Measurements from ENCODE around the gene SULT1C3.
"Not testable (repeated sequence)": the region's sequence is repeated elsewhere in the genome, so short reads cannot be mapped to it uniquely, and the experiment has no call there.

The SULT1C3 gene

DNA sequence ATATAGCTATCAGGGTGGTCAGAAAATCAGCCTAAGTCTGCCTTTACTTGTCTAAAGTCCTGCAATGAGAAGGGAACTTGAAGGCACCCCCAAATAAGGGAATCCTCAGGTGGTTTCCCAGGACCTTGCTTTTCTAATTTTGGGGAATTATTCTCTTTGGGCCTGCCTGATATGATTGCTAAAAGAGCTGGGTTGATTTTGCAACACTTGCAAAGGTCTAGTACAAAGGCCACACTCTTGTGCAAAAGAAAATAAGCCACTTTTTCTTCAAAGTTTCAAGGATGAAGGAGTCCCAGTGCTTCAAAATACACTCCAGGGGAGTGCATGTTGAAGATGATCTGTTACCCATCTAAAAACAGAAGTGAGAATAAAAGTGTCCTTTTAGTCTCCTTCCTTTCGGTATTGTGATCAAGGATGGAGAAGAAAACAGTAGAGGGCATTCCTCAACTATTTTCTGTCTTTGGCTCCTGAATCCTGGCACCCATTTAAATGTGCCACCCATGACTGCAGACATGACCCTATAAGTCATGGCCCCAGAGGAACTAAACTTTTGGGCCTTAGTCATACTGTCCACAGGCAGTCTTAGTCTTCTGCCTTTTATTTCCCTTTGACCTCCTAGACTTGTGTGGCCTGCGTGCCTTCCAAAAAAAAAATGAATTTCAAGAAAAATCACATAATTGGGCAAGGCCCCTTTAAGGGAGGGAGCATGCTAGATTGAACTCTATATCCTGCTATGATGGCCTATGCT, 5.1 kb downstream of the SULT1C3 start:
- no peak for DNase-seq (ENCODE audit: low read depth)

DNA sequence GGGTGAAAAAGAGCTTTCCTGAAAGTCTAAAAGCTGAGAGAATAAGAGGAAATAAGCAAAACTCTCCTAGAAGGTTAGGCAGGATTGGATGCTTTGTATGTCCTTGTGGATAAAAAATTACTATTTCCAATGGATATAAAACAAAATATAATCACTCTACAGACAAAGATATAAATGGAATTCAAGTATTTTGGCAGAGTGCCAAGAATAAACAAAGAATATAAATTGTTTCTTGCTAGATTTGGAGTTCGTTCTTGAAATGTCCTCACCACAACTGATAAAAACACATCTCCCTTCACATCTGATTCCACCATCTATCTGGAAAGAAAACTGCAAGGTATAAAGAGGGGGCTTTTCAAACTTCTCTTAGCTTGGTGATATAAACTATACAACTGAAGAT, 13.3 kb downstream of the SULT1C3 start:
- no peak for DNase-seq (ENCODE audit: low read depth)

DNA sequence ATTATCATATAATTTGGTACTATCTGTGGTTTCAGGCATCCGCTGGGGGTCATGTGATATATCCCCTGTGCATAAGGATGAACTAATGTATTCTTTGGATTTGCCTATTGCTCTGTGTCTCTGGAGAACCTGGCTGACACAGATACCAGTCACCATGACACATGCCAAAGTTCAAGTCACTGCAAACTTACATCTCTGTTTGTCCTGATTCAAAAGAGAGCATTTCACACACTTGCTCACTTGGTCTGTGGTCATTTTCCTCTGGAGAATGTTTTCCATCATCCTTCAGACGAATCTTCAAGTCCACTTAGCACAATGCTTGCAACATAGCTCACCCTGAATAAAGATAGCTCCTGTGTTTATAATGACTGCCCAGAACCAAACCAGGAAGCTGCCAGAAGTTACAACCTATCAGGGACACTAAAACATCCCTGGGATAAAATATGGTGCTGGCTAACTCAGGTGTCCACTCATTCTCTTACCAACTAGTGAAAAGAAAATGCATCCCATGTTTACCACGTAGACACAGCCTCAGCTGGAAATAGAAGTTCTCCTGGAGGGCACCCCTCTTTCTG, 18.1 kb downstream of the SULT1C3 start:
- no peak for DNase-seq (ENCODE audit: low read depth)

DNA sequence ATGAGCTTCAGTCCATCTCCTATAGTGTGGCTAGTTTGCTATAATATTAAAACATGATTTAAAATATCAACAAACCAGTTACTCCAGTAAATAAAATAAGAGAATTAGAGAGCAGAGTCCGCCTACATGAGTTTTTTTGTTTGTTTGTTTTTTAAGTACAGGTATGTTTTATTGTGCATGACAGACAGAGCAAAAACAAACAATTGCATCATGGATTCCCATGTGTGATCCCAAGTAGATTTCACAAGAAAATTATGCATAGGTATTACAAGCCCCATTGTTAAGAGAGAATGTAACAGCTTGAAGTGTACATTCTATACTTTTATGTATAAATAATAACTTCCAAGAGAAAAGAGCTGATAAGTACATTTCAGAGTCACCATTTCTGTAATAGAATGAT, 21.0 kb downstream of the SULT1C3 start:
- no peak for DNase-seq (ENCODE audit: low read depth)

DNA sequence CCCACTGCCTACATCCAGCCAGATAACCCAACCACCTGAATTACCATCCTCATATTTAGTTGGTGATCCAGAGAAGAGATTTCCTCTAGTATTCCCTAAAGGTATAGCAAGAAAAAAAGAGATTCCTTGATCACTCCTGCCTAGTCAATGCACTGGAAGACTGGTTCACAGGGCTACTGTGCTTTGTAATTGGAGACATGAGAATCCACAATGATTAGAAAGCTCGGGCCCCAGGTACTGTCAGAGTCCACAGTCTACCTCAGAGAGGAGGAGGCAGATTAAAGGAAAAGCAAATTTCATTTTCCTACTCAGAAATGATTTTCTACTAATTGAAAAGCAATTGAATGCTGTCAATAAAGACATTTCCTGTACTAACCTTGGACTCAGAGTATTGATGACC, 22.3 kb downstream of the SULT1C3 start:
- DNase-seq (ENCODE audit: low read depth): no peak

DNA sequence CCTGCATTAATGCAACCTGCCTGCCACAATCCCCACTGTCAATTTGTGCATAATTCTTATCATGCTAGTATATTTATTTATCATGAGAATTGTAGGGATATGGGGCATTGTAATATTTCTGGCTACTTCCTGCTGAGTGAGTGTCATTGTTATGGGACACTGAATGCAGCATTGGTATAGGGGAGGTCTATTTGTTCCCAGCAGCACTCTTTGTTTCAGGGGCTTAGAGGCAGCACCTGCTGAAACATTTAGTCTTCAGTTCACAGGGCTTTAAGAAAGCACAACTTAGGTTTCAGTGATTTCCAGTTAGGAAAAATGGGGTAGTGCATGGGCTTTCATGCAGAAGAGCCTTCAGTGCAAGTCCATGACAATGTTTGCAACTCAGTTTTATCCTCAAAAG, 23.6 kb downstream of the SULT1C3 start:
- DNase-seq (ENCODE audit: low read depth): no peak

DNA sequence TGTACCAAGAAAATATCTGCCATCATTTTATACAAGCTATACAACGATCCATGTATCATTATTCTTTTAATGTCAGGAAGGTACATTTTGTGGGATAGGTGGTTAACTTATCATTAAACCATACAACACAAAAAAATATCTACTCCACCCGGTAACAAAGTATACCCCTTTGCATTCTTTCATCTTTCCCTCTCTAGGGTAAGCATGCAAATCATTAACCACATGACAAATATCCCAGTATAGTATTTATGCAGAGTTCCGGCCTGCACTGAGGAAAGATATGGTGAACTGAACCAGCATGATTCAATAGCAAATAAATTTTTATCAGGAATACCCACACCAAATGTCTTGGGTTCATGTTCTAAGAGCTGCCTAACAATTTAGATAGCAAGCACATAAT, 26.4 kb downstream of the SULT1C3 start:
- no peak for DNase-seq (ENCODE audit: low read depth)

DNA sequence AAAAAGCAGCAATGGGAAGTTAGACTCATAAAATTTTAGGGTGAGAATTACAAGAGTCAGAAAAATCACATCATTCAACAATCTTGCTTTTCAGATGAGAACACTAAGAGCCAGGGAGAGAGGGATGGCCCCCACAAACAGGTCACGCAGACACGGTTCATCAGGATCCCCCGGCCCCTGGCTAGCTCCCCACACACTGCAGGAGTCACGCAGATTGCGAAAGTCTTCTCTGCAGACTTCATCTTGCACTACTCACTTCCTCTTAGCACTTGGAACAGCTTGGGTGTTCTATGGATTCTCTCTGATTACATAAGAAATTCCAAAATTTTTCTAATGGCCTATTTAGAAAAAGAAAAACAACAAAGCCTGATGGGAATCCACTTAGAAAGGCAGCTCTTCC, 27.3 kb downstream of the SULT1C3 start:
- no peak for DNase-seq (ENCODE audit: low read depth)

DNA sequence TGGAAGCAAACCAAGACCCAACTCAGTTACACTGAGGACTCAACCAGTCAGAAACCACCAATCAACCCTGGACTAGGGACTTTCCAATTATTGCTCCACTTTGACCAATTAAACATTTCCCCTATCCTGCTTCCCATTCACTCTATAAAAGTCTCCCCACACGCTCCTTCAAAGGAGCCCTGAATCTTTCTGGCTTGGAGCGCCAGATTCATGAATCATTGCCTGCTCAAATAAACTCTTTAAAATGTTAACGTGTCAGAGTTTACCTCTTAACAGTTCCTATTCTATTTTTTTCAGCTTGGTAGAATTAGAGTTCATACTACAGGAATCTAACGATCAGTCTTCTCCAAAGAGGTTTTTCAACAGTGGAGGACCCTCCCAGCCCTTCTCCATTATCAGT, 28.2 kb downstream of the SULT1C3 start:
- DNase-seq (ENCODE audit: low read depth): no peak

DNA sequence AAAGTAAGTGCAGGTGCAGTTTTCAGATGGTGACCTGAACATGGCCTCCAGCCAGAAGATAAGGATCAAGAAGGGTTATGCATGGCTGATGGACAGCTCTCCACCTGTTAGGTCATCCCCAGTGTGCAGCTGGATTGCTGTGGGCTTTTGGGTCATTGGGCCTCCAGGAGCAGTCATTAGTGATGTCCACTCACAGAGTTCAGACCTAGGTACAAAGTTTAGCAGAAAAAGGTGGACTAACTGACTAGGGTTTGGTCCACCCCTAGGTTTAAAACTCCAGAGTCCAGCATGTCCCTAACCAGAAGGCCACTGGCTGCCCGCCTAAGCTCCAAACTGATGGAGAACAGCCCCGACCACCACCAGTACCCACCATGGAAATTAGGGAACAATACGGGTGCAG, 30.6 kb downstream of the SULT1C3 start:
- DNase-seq (ENCODE audit: low read depth): no peak

DNA sequence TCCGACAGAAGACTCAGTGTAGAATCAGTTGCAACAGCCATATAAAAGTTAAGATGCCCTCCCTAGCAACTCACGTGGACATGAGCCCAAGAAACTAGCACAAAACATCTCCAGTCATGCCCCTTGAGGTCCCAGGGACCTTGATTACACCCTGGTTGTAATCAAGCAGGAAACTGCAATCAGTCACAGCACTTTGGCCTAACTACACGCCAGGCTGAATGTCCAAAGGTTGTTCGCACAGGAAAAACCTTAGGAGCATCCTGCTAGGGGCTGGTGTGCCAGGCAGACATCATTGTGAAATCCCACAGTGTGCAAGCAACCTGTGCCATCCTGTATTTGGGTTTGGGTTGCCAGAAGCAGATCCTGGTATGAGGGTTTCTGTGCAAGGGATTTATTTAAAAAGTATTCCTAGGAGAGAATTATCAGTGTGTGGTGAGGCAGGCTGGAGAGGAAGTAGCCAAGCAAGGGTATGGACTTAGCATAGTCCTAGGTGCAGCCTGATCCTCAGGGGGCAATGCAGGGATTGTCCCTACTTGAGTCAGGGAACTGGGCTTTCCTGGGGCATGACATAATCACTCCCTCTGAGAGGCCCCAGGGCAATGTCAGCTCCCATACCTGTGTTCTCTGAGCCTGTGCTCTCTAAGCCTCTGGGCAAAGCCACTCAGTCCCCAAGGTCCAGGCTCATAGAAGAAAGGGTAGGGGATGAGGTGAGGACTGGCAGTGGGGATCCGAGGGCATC, 31.2 kb downstream of the SULT1C3 start:
- no peak for DNase-seq (ENCODE audit: low read depth)

DNA sequence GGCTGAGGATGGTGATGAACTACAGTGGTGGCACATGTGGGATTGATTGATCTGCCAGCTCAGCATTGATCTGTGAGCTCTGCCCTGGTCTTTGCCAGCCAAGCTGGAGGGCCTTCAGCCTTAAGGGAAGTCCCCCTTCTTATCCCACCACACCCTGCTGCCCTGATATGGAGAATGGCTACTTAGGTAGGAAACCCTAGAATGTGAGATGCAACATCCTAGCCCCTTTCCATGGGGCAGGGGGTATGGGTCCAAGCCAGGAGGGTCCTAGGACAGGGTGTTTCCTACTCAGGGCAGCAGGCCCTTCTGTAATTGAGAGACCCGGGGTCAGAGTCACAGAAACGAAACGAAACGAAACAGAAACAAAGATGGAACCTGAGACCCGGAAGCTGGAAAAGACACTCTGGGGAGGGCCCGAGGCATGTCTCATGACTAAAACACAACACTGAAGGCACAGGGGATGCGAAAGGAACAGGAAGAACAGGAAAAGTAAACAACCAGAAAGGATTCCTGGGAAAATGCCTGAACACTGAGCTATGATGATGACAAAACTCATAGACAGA, 32.0 kb downstream of the SULT1C3 start:
- DNase-seq (ENCODE audit: low read depth): no peak

DNA sequence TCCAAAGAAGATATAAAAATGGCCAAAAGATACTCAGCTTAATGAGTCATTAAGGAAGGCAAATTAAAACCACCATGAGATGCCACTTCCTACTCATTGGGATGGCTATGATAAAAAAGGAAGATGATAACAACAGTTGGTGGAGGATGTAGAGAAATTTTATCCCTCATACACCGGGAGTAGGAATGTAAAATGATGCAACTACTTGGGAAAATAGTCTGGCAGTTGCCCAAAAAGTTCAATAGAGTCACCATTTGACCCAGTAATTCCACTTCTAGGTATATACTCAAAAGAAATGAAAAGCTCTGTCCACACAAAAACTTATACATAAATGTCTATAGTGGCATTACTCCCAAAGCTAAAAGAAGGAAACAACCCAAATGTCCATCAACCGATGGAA, 38.9 kb downstream of the SULT1C3 start:
- no peak for DNase-seq (ENCODE audit: low read depth)

DNA sequence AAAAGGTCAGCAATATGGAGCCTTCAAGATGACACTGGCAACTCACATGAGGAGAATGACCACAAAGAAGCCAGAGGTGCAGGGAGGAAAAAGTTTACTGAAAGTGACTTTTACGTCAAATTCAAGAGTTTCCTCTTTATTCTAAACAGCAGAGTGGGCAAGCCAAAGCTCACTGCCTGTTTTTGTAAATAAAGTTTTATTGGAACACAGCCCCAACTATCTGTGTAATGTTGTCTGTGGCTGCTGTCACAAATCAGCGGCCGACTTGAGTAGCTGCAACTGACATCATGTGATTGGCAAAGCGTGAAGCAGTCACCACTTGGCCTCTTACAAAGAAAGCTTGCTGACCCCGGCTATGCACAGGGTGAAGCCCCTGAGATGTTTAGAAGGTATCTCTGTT, 39.7 kb downstream of the SULT1C3 start:
- no peak for DNase-seq (ENCODE audit: low read depth)

DNA sequence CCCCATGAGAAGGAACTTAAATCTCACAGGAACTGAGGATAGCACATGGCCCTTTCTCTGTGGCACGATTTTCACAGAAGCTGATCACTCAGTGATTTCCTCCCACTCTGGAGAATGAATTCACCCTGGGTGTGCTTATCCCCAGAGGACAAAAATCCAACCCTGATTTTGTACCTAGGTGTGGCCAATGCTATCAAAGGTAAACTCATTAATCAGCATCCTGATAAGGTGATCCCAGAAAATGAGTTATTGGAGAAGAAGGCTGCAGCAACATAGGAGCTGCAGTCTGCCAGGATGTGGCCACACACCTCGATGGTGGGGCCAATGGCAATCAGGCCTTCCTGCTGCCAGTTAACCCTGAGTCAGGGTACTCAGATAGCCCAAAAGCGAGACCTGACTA, 40.7 kb downstream of the SULT1C3 start:
- DNase-seq (ENCODE audit: low read depth): no peak

DNA sequence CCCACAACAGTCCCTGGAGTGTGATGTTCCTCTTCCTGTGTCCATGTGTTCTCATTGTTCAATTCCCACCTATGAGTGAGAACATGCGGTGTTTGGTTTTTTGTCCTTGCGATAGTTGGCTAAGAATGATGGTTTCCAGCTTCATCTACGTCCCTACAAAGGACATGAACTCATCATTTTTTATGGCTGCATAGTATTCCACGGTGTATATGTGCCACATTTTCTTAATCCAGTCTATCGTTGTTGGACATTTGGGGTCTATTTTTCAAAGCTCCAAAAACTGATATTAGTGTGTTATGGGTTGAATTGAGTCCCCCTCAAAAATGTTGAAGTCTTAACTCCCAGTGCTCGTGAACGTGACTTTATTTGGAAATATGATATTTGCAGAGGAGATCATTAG, 44.8 kb downstream of the SULT1C3 start:
- not testable (repeated sequence) for DNase-seq (ENCODE audit: low read depth)

DNA sequence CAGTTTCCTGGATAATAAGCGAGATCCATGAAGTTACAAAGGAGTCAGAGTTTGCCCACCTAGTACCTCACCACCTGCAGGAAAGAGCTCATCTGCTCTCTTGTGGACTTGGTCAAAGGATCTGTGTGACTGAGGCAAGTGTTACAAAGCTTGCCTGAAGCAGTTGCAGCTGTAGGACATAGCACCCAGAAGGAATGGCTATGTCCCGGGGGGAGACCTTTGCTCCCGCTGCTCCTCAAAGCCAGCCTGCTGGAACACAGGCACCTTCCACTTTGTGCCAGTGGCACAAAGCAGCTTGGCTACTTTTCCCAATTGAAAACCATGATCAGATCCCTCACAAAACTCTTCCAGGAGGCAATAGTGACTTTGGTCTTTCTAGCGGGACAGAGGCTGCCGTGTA, 45.8 kb downstream of the SULT1C3 start:
- DNase-seq (ENCODE audit: low read depth): no peak

DNA sequence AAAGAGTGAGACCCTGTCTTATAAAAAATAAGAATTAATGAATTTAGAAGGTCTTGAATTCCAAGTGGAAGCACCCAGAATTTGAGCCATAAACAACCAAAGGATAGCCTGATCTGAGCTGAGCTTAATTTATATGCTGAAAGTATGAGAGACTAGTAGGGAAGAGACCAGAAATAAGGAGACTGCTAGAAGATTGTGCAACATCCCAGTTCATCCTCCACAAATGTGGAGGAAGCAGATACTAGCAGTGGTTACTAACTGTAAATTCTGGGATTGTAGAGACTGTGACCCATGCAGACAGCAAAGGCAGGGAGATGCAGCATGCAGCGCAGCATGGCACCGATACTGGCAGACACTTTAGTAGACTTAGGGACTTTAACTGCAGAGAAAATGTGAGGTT, 47.4 kb downstream of the SULT1C3 start:
- no peak for DNase-seq (ENCODE audit: low read depth)

DNA sequence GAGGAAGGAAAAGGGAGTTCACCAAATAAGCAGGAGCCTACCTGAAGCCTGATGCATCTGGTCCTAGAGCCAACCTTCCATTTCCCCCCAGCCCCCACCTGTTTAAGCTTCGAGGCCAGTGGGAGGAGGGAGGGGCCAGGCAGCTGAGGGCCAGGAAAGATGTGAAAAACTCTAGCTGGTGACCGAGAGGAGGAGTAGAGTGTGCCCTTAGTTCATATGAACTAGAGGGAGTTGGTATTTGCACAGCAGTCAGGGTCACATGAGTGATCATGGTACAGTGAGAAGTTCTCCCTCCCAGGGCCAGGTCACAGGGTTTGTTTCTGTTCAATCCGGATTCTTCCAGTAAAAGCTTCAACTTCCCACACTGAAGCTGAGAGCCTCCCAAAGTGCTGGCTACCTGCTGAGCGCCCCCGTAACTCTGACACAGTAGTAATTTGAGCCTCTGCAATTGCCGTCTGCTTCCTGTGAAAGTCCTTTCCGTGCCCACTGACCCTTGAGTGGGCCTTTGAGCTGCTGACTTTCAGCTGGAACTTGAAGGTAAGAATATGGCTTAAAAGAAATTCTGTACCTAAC, 48.9 kb downstream of the SULT1C3 start, which contains the start of gene SULT1C2:
Gene SULT1C2 (plus strand): TSS at position 362 of the 573 bp plus-strand sequence. CDS start 4,773 bp downstream, outside the sequence.
- DNase-seq (ENCODE audit: low read depth): no peak

DNA sequence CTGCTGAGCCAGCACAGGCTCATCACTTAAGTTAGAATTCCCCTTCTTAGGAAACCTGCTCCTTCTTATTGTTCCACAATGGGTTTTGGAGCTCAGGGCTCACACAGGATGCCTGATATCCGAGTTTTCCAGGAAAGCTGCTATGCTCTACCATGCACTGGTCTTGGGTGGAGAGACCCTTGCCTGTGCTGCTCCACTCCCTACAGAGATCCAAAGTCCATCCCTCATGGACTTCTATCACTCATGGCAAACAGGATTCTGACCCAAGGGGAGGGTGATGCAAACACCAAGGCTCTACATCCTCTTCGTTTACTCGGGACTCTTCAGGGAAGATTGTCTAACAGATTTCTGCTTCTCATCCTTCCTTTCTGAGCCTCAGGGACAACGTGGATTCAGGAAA, 54.1 kb downstream of the SULT1C3 start:
- DNase-seq (ENCODE audit: low read depth): no peak

DNA sequence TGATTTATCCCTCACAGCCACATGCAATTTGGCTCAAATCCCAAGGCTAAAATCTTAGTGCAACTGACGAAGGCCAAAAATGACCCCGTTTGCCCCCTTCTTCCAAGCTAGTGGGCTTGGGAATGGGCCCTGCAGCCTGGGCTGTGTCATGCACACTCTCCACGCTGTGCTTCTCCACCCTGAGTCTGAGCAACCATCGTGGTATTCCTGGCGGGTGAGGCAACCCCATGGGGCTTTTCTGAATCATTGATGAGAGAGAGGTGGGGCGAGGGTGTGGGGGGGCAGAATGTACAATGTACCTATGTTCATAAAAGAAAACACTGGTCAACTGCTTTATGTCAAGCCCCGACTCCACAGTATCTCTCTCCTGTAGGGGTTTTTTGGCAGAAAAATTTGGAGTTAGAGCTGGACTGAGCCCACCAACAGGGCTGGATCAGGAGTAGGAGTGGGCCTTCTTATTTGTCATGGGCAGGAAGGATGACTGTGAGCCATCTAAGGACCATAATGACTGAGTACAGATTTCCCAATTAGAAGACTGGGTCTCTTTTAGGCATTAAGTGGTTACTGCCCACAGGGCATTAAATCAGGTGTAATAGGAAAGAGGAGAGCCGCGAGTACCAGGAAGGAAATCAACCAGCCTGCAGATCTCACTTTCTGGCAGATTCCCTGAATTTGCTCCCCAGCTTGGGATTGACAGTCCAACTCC, 57.8 kb downstream of the SULT1C3 start:
- DNase-seq (ENCODE audit: low read depth): no peak

DNA sequence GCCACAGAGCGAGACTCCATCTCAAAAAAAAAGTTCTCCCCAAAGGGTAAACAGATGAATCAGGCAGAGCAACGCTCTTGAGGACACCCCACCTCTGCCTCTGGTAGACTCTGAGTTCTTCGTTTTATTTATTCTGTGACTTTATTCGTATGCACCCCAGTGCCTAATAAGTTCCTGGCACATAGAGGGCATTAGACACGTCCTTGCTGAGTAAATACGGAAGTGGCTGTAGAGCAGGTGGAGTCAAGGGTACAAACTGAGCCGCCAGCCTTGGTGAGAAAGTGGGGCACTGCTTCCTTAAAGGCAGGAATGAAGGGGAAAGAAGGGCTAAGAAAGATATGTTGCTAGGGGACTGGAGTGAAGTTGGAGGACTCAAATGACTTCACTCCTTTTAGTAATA, 61.8 kb downstream of the SULT1C3 start:
- DNase-seq (ENCODE audit: low read depth): no peak
